ENCODE measurements around the gene ZC3H8.

DNA sequence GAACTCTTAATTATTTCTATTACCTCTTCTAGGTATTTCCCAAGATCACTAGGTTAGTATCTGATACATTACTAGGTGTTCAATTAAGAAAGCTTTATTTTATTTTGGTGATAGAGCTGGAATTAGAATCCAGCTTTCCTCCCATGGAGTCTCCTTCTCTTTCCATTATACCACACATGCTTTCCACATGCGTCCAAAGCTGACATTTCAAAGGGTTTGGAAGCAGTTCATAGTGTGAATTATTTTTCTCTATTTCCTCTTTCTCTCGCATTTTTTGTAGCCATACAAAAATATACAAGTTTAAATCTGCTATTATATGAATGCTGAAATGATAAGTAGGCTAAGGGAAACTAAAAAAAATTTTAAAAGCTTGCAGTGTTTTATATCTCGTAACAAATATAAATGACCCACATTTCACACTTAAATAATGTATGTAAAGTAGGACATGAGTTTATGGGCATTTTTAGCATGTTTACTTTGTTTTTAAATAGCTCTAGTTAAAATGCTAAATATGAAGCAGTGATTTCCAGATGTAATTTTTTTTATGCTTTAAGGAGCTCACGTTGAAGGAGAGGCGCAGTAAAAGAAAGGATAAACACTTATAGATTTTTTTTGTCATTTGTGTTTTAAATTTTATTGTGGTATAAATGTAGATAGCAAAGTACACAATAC, 40.7 kb upstream of the ZC3H8 start:
- TF ChIP-seq GATA3 (IDR thresholded peaks at IDR 0.05; ENCODE audit: low read depth, low read length) (no peak), GATA2 (IDR thresholded peaks at IDR 0.05; ENCODE audit: low read depth, low read length) (no peak)

Measured in SH-SY5Y (cell line).